Mesendoderm (in vitro differentiated cells): Measurements from ENCODE around the gene TIGD7.

Experiments used
- DNase-seq: peaks from one replicate; pipeline ENCODE4 v3.0.0; 2013
- H2AK5ac ChIP-seq: 2 replicates; pipeline ENCODE4 v1.6.1; 2013; ENCODE audit warnings: low read length, inconsistent platforms
- H2BK120ac ChIP-seq: 2 replicates; pipeline ENCODE4 v1.6.1; 2013; ENCODE audit warnings: low read depth, mild to moderate bottlenecking, low read length, moderate library complexity, mixed read lengths
- H2BK15ac ChIP-seq: replicated peaks from 2 replicates; pipeline ENCODE4 v1.6.1; 2013; ENCODE audit warnings: low read depth, mild to moderate bottlenecking, moderate library complexity
- H2BK5ac ChIP-seq: 2 replicates; pipeline ENCODE4 v1.6.1; 2013; ENCODE audit warnings: low read length, inconsistent platforms
- H3K18ac ChIP-seq: 2 replicates; pipeline ENCODE4 v1.6.1; 2013; ENCODE audit warnings: mild to moderate bottlenecking, low read length, mixed read lengths
- H3K23ac ChIP-seq: one replicate; pipeline ENCODE4 v1.6.1; 2013; ENCODE audit warnings: low read length
- H3K27ac ChIP-seq: 2 replicates; pipeline ENCODE4 v1.5.1; 2013; ENCODE audit warnings: low read depth, mild to moderate bottlenecking, inconsistent platforms, low read length, moderate library complexity
- H3K27me3 ChIP-seq: 2 replicates; pipeline ENCODE4 v1.6.1; 2013; ENCODE audit warnings: low read length, control low read depth, mild to moderate bottlenecking, inconsistent platforms; ENCODE audit not compliant: insufficient read depth, poor library complexity
- H3K36me3 ChIP-seq: 2 replicates; pipeline ENCODE4 v1.6.1; 2013; ENCODE audit warnings: low read length, inconsistent platforms; ENCODE audit not compliant: control insufficient read depth, insufficient read depth
- H3K4ac ChIP-seq: one replicate; pipeline ENCODE4 v1.6.1; 2013; ENCODE audit warnings: low read depth, mild to moderate bottlenecking, low read length, moderate library complexity
- H3K4me1 ChIP-seq: 2 replicates; pipeline ENCODE4 v1.6.1; 2013; ENCODE audit warnings: low read depth, low read length, inconsistent platforms; ENCODE audit not compliant: control insufficient read depth
- H3K4me2 ChIP-seq: 2 replicates; pipeline ENCODE4 v1.6.1; 2013; ENCODE audit warnings: low read length
- H3K4me3 ChIP-seq: 2 replicates; pipeline ENCODE4 v1.5.1; 2013; ENCODE audit warnings: mild to moderate bottlenecking, low read length
- H3K56ac ChIP-seq: one replicate; pipeline ENCODE4 v1.6.1; 2013; ENCODE audit warnings: low read length
- H3K79me1 ChIP-seq: 2 replicates; pipeline ENCODE4 v1.6.1; 2013; ENCODE audit warnings: low read length, inconsistent platforms
- H3K79me2 ChIP-seq: 2 replicates; pipeline ENCODE4 v1.6.1; 2013; ENCODE audit warnings: mild to moderate bottlenecking, low read length; ENCODE audit not compliant: control insufficient read depth, insufficient read depth
- H3K9ac ChIP-seq: 2 replicates; pipeline ENCODE4 v1.6.1; 2013; ENCODE audit warnings: low read length, inconsistent platforms
- H4K5ac ChIP-seq: one replicate; pipeline ENCODE4 v1.6.1; 2013; ENCODE audit warnings: low read length
- H4K8ac ChIP-seq: one replicate; pipeline ENCODE4 v1.6.1; 2013; ENCODE audit warnings: low read depth, mild to moderate bottlenecking, control low read depth, low read length, moderate library complexity
- WGBS: extraction: QIAGEN DNeasy Blood & Tissue Kit; methylation state at CpG from one replicate; pipeline ENCODE4 v1.1.7; 2013; ENCODE audit warnings: low lambda C conversion rate, missing lambda C conversion rate; ENCODE audit not compliant: insufficient coverage; ENCODE audit errors: extremely low coverage; 5-methylcytosine and 5-hydroxymethylcytosine counted together

Gene TIGD7

GRCh38 chr16:3328643-3329042 lies 23.4 kb upstream of the TIGD7 start:
- no peak overlapping the region for H2BK120ac ChIP-seq
- no peak overlapping the region for H4K8ac ChIP-seq
- no peaks in the 10 kb centered on the region for H3K4me1 ChIP-seq
- H2BK5ac ChIP-seq = no peak overlapping the region
- no CpG with 5 or more reads among the region's 2 CpGs for WGBS
- H3K4me3 ChIP-seq = no peak overlapping the region
- H4K5ac ChIP-seq = no peak overlapping the region
- no peak for DNase-seq
- H3K4me2 ChIP-seq = no peak overlapping the region
- no peak overlapping the region for H2AK5ac ChIP-seq
- H3K23ac ChIP-seq = no peak overlapping the region
- H3K27ac ChIP-seq = no peak overlapping the region
- no peak overlapping the region for H2BK15ac ChIP-seq
- no peak overlapping the region for H3K56ac ChIP-seq
- H3K36me3 ChIP-seq = no peaks in the 10 kb centered on the region
- H3K27me3 ChIP-seq = no peaks in the 10 kb centered on the region
- H3K79me2 ChIP-seq = no peaks in the 10 kb centered on the region
- no peak overlapping the region for H3K4ac ChIP-seq
- H3K18ac ChIP-seq = no peak overlapping the region
- no peak overlapping the region for H3K9ac ChIP-seq
- no peaks in the 10 kb centered on the region for H3K79me1 ChIP-seq

- H3K18ac ChIP-seq = no peak overlapping the region
- H2AK5ac ChIP-seq = no peak overlapping the region
- WGBS = no CpG with 5 or more reads among the region's 3 CpGs
- H3K23ac ChIP-seq = no peak overlapping the region
- no peak overlapping the region for H4K8ac ChIP-seq
- no peak overlapping the region for H3K4me3 ChIP-seq
- H2BK15ac ChIP-seq = no peak overlapping the region
- no peaks in the 10 kb centered on the region for H3K79me2 ChIP-seq
- H3K27me3 ChIP-seq = no peaks in the 10 kb centered on the region
- H3K9ac ChIP-seq = no peak overlapping the region
- H3K4me1 ChIP-seq = no peaks in the 10 kb centered on the region
- no peak overlapping the region for H3K27ac ChIP-seq
- H3K56ac ChIP-seq = no peak overlapping the region
- no peak overlapping the region for H3K4ac ChIP-seq
- H4K5ac ChIP-seq = no peak overlapping the region
- no peak overlapping the region for H2BK120ac ChIP-seq
- H3K79me1 ChIP-seq = no peaks in the 10 kb centered on the region
- DNase-seq = no peak
- no peak overlapping the region for H3K4me2 ChIP-seq
- no peak overlapping the region for H2BK5ac ChIP-seq
- no peaks in the 10 kb centered on the region for H3K36me3 ChIP-seq
These were observed 22.9 kb upstream of the TIGD7 start for GRCh38 chr16:3328104-3328503.

- no peaks in the 10 kb centered on the region for H3K4me1 ChIP-seq
- no peak overlapping the region for H3K4ac ChIP-seq
- no peaks in the 10 kb centered on the region for H3K36me3 ChIP-seq
- no CpG with 5 or more reads among the region's 4 CpGs for WGBS
- H3K9ac ChIP-seq = no peak overlapping the region
- H3K4me3 ChIP-seq = no peak overlapping the region
- H3K18ac ChIP-seq = no peak overlapping the region
- no peak overlapping the region for H3K4me2 ChIP-seq
- no peak overlapping the region for H2AK5ac ChIP-seq
- DNase-seq = no peak
- H3K27me3 ChIP-seq = no peaks in the 10 kb centered on the region
- H2BK15ac ChIP-seq = no peak overlapping the region
- H3K56ac ChIP-seq = no peak overlapping the region
- no peaks in the 10 kb centered on the region for H3K79me2 ChIP-seq
- no peak overlapping the region for H4K5ac ChIP-seq
- H2BK120ac ChIP-seq = no peak overlapping the region
- H3K27ac ChIP-seq = no peak overlapping the region
- H2BK5ac ChIP-seq = no peak overlapping the region
- no peaks in the 10 kb centered on the region for H3K79me1 ChIP-seq
- no peak overlapping the region for H4K8ac ChIP-seq
- no peak overlapping the region for H3K23ac ChIP-seq
These were observed 22.3 kb upstream of the TIGD7 start for GRCh38 chr16:3327514-3327913.

GRCh38 chr16:3321816-3322215 lies 16.6 kb upstream of the TIGD7 start:
- Histone ChIP-seq H2BK120ac (no peak overlapping the region), H3K79me1 (no peaks in the 10 kb centered on the region), H3K36me3 (peaks cover 12% of the 10 kb centered on the region), H2BK5ac (no peak overlapping the region), H3K4me1 (no peaks in the 10 kb centered on the region), H3K27me3 (no peaks in the 10 kb centered on the region), H4K5ac (no peak overlapping the region), H3K79me2 (no peaks in the 10 kb centered on the region), H2AK5ac (no peak overlapping the region), H3K4ac (no peak overlapping the region), H3K56ac (no peak overlapping the region), H4K8ac (no peak overlapping the region), H2BK15ac (no peak overlapping the region), H3K27ac (no peak overlapping the region), H3K4me2 (no peak overlapping the region), H3K9ac (no peak overlapping the region), H3K4me3 (no peak overlapping the region), H3K18ac (no peak overlapping the region), H3K23ac (no peak overlapping the region)
- no peak for DNase-seq
- WGBS = no CpG with 5 or more reads among the region's 2 CpGs

- Histone ChIP-seq H2BK120ac (no peak overlapping the region), H4K5ac (no peak overlapping the region), H3K4me1 (no peaks in the 10 kb centered on the region), H3K23ac (no peak overlapping the region), H3K56ac (no peak overlapping the region), H4K8ac (no peak overlapping the region), H3K27me3 (no peaks in the 10 kb centered on the region), H2AK5ac (no peak overlapping the region), H3K36me3 (peaks cover 22% of the 10 kb centered on the region), H3K27ac (no peak overlapping the region), H3K18ac (no peak overlapping the region), H3K4me2 (no peak overlapping the region), H3K9ac (no peak overlapping the region), H3K79me1 (no peaks in the 10 kb centered on the region), H3K4ac (no peak overlapping the region), H3K4me3 (peak overlapping the region; percentile 30), H2BK5ac (no peak overlapping the region), H3K79me2 (no peaks in the 10 kb centered on the region), H2BK15ac (no peak overlapping the region)
- peak; percentile 34 for DNase-seq
- WGBS = no CpG with 5 or more reads among the region's 3 CpGs
These were observed 12.2 kb upstream of the TIGD7 start for GRCh38 chr16:3317315-3317999.

GRCh38 chr16:3311496-3311895 lies 6.3 kb upstream of the TIGD7 start:
- Histone ChIP-seq H3K79me1 (no peaks in the 10 kb centered on the region), H3K56ac (no peak overlapping the region), H3K9ac (no peak overlapping the region), H3K79me2 (no peaks in the 10 kb centered on the region), H3K36me3 (peaks cover 12% of the 10 kb centered on the region), H3K18ac (no peak overlapping the region), H2AK5ac (no peak overlapping the region), H2BK5ac (no peak overlapping the region), H3K27ac (no peak overlapping the region), H4K5ac (no peak overlapping the region), H3K4me3 (no peak overlapping the region), H2BK120ac (no peak overlapping the region), H3K23ac (no peak overlapping the region), H3K4me1 (no peaks in the 10 kb centered on the region), H3K4me2 (no peak overlapping the region), H3K27me3 (no peaks in the 10 kb centered on the region), H4K8ac (no peak overlapping the region), H2BK15ac (no peak overlapping the region), H3K4ac (no peak overlapping the region)
- no peak for DNase-seq
- no CpG with 5 or more reads among the region's 4 CpGs for WGBS
